ENCODE results near the gene C11orf68. TPM values are rescaled to one million over a fixed set of nuclear protein-coding genes. Genes with fewer than 3 reads are reported as not detected.

The C11orf68 gene
- total RNA-seq, 4 donors from 2014 or later = 11.5 to 53.0 (median 29.7) TPM

DNA sequence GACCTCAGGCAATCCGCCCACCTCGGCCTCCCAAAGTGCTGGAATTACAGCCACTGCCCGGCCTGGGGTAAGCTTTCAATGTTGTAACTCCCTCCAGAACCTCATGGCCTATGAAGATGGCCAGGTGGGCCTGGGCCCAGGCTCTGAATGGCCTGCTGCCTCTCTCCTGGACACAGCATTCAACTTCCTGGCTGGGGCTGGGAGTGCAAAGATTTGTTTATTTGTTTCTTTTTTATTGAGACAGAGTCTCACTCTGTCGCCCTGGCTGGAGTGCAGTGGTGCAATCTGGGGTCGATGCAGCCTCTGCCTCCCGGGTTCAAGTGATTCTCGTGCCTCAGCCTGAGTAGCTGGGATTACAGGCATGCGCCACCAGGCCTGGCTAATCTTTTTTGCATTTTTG, 25.9 kb upstream of the C11orf68 start:
- no peaks in the 10 kb centered on the region for H3K4me1 ChIP-seq
- H3K27me3 ChIP-seq = no peaks in the 10 kb centered on the region
- no peaks in the 10 kb centered on the region for H3K36me3 ChIP-seq
- TF ChIP-seq, protein P1, sequence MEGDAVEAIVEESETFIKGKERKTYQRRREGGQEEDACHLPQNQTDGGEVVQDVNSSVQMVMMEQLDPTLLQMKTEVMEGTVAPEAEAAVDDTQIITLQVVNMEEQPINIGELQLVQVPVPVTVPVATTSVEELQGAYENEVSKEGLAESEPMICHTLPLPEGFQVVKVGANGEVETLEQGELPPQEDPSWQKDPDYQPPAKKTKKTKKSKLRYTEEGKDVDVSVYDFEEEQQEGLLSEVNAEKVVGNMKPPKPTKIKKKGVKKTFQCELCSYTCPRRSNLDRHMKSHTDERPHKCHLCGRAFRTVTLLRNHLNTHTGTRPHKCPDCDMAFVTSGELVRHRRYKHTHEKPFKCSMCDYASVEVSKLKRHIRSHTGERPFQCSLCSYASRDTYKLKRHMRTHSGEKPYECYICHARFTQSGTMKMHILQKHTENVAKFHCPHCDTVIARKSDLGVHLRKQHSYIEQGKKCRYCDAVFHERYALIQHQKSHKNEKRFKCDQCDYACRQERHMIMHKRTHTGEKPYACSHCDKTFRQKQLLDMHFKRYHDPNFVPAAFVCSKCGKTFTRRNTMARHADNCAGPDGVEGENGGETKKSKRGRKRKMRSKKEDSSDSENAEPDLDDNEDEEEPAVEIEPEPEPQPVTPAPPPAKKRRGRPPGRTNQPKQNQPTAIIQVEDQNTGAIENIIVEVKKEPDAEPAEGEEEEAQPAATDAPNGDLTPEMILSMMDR (IDR thresholded peaks at IDR 0.05) = no peak
- no peak for TF ChIP-seq POLR2A (IDR thresholded peaks at IDR 0.05)
- intact Hi-C loops (cut with DNase I; ENCODE audit: low total_unique reads) = no loop called here
- no peak overlapping the region for H3K4me3 ChIP-seq
- no peak overlapping the region for H3K27ac ChIP-seq
- no peak for DNase-seq
- H3K9me3 ChIP-seq = no peaks in the 10 kb centered on the region

DNA sequence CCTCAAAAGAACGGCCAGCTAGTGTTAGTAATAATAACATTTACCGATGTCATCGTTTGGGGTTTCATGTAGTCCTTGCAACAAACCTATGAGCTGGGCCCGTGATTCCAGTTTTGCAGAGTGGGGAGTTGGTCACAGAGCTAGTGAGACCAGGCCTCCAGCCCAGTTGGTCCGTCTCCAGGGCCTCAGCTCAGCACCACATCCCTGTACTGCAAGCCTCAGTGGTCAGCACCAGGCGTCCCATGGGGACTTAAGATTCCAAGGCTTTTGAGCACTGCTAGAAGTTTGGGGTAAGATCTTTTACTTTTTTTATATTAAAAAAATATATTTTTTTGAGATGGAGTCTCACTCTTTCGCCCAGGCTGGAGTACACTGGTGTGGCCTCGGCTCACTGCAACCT, 25.3 kb upstream of the C11orf68 start:
- no peaks in the 10 kb centered on the region for H3K36me3 ChIP-seq

DNA sequence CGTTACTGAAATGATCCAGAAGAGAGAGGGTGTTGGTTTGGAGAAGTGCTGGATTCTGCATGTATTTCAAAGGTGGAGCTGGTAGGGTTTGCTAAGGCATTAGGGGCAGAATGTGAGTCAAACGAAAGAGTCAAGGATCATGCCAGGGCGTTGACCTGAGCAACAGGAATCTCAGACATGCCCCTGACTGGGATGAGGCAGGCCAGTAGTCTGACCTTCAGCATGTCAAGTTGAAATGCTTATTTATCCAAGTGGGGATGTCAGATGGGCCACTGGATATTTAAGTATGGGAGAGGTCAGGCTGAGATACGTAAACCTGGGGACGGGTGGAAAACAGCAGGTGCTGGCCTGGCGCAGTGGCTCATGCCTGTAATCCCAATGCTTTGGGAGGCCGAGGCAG, 23.7 kb upstream of the C11orf68 start:
- Histone ChIP-seq H3K4me3 (no peak overlapping the region), H3K27me3 (no peaks in the 10 kb centered on the region), H3K4me1 (no peaks in the 10 kb centered on the region), H3K9me3 (no peaks in the 10 kb centered on the region), H3K27ac (no peak overlapping the region), H3K36me3 (no peaks in the 10 kb centered on the region)
- TF ChIP-seq, protein P1 (IDR thresholded peaks at IDR 0.05) = no peak
- TF ChIP-seq POLR2A (IDR thresholded peaks at IDR 0.05) = no peak
- intact Hi-C loops (cut with DNase I; ENCODE audit: low total_unique reads) = no loop called here
- no peak for DNase-seq

More for the DNA sequence above, 25.3 kb upstream of the C11orf68 start:
- no peaks in the 10 kb centered on the region for H3K9me3 ChIP-seq
- no peak for DNase-seq
- no peak overlapping the region for H3K27ac ChIP-seq
- no peak overlapping the region for H3K4me3 ChIP-seq
- no peaks in the 10 kb centered on the region for H3K27me3 ChIP-seq
- no peak for TF ChIP-seq POLR2A (IDR thresholded peaks at IDR 0.05)
- TF ChIP-seq, protein P1 (IDR thresholded peaks at IDR 0.05) = no peak
- H3K4me1 ChIP-seq = no peaks in the 10 kb centered on the region
- intact Hi-C loops (cut with DNase I; ENCODE audit: low total_unique reads) = no loop called here

DNA sequence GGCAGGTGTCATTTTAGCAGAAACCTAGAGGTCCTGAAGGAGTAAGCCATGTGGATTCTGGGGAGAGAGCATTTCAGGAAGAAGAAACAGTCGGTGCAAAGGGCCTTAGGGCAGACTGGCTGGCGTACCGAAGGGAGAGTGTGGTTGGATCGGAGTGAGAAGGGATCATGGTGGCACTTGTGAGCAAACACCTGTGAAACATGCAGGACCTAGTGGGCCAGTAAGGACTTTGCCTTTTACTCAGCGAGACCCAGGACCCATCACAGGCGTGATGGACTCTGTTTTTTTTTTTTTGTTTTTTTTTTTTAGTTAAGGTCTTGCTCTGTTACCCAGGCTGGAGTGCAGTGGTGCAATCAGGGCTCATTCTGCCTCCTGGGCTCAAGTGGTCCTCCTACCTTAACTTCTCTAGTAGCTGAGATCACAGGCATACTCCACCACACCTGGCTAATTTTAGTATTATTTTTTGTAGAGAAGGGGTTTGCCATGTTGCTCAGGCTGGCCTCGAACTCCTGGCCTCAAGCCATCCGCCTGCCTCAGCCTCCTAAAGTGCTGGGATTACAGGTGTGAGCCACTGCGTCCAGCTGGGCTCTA, 23.0 kb upstream of the C11orf68 start:
- Histone ChIP-seq H3K27ac (no peak overlapping the region), H3K4me3 (no peak overlapping the region), H3K9me3 (no peaks in the 10 kb centered on the region), H3K36me3 (no peaks in the 10 kb centered on the region), H3K4me1 (no peaks in the 10 kb centered on the region), H3K27me3 (no peaks in the 10 kb centered on the region)
- DNase-seq = no peak
- TF ChIP-seq POLR2A (IDR thresholded peaks at IDR 0.05) = no peak
- TF ChIP-seq, protein P1 (IDR thresholded peaks at IDR 0.05) = no peak
- intact Hi-C loops (cut with DNase I; ENCODE audit: low total_unique reads) = no loop called here

DNA sequence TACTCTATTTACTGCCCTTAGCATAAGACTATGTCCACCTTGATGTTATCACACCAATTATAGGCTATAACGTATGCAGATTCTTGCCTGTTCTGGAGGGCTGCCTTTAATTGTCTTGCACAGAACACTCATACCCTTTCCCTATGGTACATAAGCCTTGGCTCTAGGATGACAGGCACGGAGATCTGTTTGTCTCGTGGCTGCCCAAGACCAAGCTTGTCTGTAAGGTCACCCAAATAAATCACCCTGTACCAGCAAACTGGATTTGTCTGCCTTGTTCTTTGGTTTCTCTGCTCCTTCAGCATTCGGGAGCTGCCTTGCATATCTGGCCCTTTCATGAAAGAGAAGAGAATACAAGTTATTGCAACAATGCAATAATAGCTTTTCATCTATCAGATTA, 18.9 kb upstream of the C11orf68 start:
- Histone ChIP-seq H3K27ac (no peak overlapping the region), H3K4me1 (no peaks in the 10 kb centered on the region), H3K27me3 (no peaks in the 10 kb centered on the region), H3K9me3 (no peaks in the 10 kb centered on the region), H3K36me3 (no peaks in the 10 kb centered on the region), H3K4me3 (no peak overlapping the region)
- no peak for DNase-seq
- TF ChIP-seq, protein P1 (IDR thresholded peaks at IDR 0.05) = no peak
- TF ChIP-seq POLR2A (IDR thresholded peaks at IDR 0.05) = no peak
- intact Hi-C loops (cut with DNase I; ENCODE audit: low total_unique reads) = no loop called here

All from uterus (tissue), 4 donors.